GDM1 (cell line): ENCODE results near the gene MAGEB17.
"Not testable (repeated sequence)": the region's sequence is repeated elsewhere in the genome, so short reads cannot be mapped to it uniquely, and the experiment has no call there.

Source experiments
- DNase-seq: peaks from one replicate; lab custom pipeline; 2025; lab: John Stamatoyannopoulos, UW

MAGEB17 gene

DNA sequence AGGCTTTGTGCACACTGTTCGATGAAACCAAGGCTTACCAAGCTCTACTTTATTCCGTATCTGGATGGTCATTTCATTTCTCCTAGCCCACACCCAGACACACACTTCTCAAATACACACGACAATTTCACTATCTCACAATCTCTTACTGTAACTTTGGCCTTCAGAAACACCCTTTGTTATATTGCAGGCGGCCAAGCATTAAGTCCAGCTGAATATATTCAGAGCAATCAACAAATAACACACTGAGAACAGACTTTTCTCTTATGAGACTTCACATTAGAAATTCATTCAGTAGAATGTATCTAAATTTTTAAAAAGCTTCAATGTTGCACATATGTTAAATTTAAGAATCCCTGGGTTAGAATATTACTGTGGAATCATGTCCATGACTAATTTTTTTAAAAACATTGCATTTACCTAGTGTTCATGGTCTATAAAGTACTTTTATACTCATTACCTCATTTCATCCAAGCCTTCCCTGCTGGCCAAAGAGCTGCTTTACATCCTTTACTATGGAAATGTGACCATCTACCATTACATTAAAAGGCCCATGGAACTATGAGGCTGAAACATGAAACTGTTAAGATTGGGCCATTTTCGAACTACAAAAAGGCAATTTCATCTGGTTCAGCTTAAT lies 10.5 kb upstream of the MAGEB17 start:
- DNase-seq: no peak

GRCh38 chrX:16160729-16161128 lies 6.6 kb upstream of the MAGEB17 start:
- DNase-seq: no peak

DNA sequence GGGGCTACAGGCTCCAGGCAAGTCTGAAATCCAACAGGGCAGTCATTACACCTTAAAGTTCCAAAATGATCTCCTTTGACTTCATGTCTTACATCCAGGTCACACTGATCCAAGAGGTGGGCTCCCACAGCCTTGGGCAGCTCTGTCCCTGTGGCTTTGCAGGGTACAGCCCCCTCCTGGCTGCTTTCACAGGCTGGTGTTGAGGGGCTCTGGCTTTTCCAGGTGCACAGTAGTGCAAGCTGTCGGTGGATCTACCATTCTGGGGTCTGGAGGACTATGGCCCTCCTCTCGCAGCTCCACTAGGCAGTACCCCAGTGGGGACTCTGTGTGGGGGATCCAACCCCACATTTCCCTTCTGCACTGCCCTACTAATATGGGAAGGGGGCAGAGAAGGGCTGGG lies 6.1 kb upstream of the MAGEB17 start:
- DNase-seq: not testable (repeated sequence)

- no peak for DNase-seq
Measured at GRCh38 chrX:16162391-16162790, 4.9 kb upstream of the MAGEB17 start.

DNA sequence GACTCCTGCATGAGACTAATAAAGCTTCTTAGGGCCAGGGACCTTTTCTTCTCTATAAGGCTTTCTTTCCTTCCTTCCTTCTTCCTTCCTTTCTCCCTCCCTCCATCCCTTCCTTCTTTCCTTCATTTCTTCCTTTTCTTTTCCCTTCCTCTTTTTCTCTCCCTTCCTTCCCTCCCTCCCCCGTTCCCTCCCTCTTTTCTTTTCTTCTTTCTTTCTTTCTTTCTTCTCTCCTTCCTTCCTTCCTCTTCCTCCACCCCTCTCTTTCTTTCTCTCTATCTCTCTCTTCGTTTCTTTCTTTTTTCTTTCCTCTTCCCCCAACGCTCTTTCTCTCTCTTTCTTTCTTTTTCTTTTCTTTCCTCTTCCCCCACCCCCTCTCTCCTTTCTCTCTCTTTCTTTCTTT lies 2.5 kb upstream of the MAGEB17 start:
- no peak for DNase-seq

DNA sequence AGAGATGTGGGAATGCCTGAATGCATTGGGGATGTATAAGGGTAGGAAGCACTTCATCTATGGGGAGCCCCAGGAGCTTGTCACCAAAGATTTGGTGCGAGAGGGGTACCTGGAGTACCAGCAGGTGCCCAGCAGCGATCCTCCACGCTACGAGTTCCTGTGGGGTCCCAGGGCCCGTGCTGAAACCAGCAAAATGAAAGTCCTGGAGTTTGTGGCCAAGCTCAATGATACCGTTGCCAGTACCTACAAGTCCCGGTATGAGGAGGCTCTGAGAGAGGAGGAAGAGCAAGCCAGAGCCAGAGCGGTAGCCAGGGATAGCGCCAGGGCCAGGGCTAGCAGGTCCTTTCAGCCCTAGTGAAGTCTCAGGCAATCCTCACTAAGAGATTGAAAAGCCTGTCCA lies 3.8 kb downstream of the MAGEB17 start:
- DNase-seq: no peak

GRCh38 chrX:16171944-16172343 lies 4.7 kb downstream of the MAGEB17 start:
- no peak for DNase-seq

GRCh38 chrX:16172391-16172790 lies 5.1 kb downstream of the MAGEB17 start:
- DNase-seq: no peak

DNA sequence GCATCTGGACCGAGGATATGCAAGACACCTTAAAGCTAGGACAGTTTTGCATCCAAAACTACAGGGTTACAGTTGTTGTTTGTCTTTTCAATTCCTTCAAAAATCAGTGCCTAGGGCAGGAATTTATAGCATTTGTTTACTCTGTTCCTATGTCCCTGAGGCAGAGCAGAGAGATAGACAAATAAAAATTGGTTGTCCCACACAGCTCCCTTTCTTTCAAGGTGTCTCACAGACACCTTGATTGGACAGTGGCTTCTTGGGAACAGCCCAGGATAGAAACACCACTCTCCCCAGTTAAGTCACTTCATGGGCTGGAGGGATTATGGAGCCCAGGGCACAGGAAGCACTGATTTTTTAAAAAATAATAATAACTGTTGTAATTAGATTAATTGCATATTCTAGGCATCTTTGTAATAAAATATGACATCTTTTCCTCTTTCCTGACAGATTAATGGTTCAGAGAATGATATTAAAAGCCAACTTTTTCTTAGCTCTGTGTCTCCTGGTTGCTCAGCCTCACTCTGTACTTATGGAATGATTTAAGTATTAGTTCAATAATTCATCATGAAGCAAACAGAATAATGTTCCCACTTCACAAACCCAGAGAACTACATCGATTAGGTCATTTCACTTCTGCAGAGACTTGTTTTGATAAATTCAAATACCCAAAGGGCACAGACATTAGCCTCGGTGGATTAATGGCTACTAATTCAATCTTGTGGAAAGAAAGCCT lies 8.2 kb downstream of the MAGEB17 start:
- DNase-seq: no peak

DNA sequence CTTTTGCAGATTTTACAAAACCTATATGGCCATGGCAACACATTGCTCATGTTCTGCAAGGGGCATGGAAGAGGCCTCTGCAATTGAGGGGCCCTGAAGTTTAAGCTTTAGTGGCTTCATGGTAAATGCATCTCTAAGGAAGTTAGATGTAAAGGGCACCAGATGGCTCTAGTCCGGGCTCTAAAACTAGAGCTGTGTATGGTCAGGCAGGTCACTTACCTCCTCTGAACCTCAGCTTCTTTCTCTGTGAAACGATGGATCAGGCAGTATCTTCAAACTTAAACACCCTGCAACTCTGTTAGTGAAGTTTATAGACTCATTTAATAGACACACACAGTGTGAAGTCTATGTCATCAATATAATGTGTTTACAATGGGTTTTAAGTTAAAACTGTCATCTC lies 10.0 kb downstream of the MAGEB17 start:
- no peak for DNase-seq

DNA sequence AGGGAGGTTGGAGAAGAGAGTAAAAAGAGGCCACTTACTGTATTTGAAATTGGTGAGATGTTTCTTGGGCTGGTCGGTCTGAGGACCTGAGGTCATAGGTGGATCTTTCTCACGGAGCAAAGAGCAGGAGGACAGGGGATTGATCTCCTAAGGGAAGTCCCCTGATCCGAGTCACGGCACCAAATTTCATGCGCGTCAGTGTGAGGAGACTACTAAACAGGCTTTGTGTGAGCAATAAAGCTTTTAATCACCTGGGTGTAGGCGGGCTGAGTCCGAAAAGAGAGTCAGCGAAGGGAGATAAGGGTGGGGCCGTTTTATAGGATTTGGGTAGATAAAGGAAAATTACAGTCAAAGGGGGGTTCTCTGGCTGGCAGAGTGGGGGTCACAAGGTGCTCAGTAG lies 16.6 kb downstream of the MAGEB17 start:
- DNase-seq: not testable (repeated sequence)

DNA sequence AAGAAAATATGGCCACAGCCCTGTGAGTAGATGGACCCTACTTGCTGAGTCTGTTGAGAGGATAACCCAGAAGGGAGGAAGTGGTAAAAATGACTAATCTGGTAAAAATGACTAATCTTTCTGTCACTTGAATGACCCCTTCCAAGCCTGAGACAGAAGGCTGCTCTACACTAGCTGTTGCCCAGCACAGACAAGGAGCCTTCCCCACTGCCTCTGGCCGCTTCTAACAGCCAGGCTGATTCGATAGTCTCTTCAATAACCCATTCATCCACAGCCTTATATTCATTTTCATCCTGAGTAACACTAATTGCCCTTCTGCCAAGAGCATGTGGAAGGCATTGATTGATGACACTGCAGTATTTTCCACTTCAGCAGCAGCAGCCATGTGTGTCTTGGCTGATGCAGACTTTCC lies 18.4 kb downstream of the MAGEB17 start:
- no peak for DNase-seq

- DNase-seq: no peak
Measured at GRCh38 chrX:16186380-16187007, 19.2 kb downstream of the MAGEB17 start.

- DNase-seq: no peak
Measured at GRCh38 chrX:16187024-16187760, 19.9 kb downstream of the MAGEB17 start.

- no peak for DNase-seq
Measured at GRCh38 chrX:16188687-16189086, 21.4 kb downstream of the MAGEB17 start.

GRCh38 chrX:16191605-16192004 lies 24.3 kb downstream of the MAGEB17 start:
- DNase-seq: no peak

- DNase-seq: no peak
Measured at GRCh38 chrX:16196829-16197228, 29.5 kb downstream of the MAGEB17 start.

DNA sequence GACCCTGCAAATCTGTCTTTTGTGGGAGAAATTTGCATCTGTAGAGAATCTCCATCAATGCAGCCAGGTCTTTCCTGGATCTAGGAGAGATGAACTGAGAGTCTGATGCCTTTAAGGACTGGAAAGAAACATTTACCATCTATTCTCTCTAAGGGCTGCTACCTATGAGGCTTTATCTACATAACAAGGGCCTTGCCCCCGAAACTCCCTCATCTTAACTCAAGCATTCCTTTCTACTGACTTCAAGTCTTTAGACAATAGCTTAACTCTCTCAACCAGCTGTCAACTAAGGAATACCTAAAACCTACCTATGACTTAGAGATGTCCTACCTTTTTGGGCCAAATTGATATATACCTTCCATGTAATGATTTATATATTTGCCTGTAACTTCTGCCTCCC lies 32.1 kb downstream of the MAGEB17 start:
- DNase-seq: no peak

GRCh38 chrX:16202943-16203342 lies 35.7 kb downstream of the MAGEB17 start:
- no peak for DNase-seq

- DNase-seq: no peak
Measured at GRCh38 chrX:16204538-16204937, 37.3 kb downstream of the MAGEB17 start.

GRCh38 chrX:16205840-16206239 lies 38.6 kb downstream of the MAGEB17 start:
- DNase-seq: no peak

- DNase-seq: no peak
Measured at GRCh38 chrX:16207634-16208033, 40.4 kb downstream of the MAGEB17 start.

DNA sequence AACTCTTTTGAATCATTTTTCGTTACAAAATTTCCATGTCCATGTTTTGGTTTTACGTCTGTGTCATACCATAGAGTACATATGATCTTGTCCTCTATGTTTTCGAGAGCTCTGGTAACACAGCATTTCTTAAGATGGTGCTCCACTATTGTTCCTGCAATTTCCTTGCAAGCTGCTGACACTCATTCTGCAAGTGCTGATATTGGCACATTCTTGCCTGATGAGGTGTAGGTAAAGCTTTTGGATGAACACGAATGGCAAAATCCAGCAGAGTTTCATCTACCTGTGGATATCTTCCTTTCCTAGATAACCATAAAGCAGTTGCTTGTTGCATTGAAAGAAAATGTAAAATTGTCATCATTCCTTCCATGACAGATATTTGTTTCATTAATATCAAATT lies 41.3 kb downstream of the MAGEB17 start:
- DNase-seq: no peak
